ENCODE measurements around the gene CDC16. TPM values are rescaled to one million over a fixed set of nuclear protein-coding genes. Genes with fewer than 3 reads are reported as not detected.

CDC16 gene
- total and polyA plus RNA-seq, 9 of the 15 experiments (the other 6 are each of a cell fraction or from before 2014, with no cell fraction given), result 23.2 to 102 (median 51.6) TPM

GRCh38 chr13:114283576-114283975 lies 48.9 kb downstream of the CDC16 start (continued):
- TF ChIP-seq HMGXB4 (CRISPR knock-in tag; IDR thresholded peaks at IDR 0.05) (no peak), ATF1 (CRISPR knock-in tag; IDR thresholded peaks at IDR 0.05) (no peak), ATF1 (tag; IDR thresholded peaks at IDR 0.05) (no peak), CREB3 (tag; conservative IDR thresholded peaks at IDR 0.05; ENCODE audit: low read depth) (no peak), ZNF639 (CRISPR knock-in tag; conservative IDR thresholded peaks at IDR 0.05 in 1 of 2, IDR thresholded peaks at IDR 0.05 in 1 of 2) (no peak), ZNF584 (CRISPR knock-in tag; IDR thresholded peaks at IDR 0.05; ENCODE audit: low read depth) (no peak), TRIM25 (IDR thresholded peaks at IDR 0.05; ENCODE audit: borderline replicate concordance) (no peak), GATA2 (CRISPR knock-in tag; IDR thresholded peaks at IDR 0.05) (no peak), NCOA6 (IDR thresholded peaks at IDR 0.05) (no peak), CREBBP (IDR thresholded peaks at IDR 0.05; ENCODE audit: low read depth, low read length) (no peak), ID3 (CRISPR knock-in tag; IDR thresholded peaks at IDR 0.05) (no peak), ID3 (tag; IDR thresholded peaks at IDR 0.05) (0 out of 2 replicates have a peak, but pooled peaks have one; percentile 42), HDAC1 (IDR thresholded peaks at IDR 0.05) (peak in 1 of 2 experiments; percentile 52; a peak in 2 of 4 replicates), KLF6 (CRISPR knock-in tag; IDR thresholded peaks at IDR 0.05; ENCODE audit: borderline replicate concordance) (no peak), CTBP1 (IDR thresholded peaks at IDR 0.05; ENCODE audit: borderline replicate concordance) (peak; percentile 28; the same call in 1 of the 2 replicates), ESRRA (IDR thresholded peaks at IDR 0.05; ENCODE audit: borderline replicate concordance, low read depth) (no peak), JUND (IDR thresholded peaks at IDR 0.05; ENCODE audit: borderline replicate concordance, low read depth, low read length) (no peak), JUND (tag; IDR thresholded peaks at IDR 0.05; ENCODE audit: borderline replicate concordance, low read depth, low read length) (no peak), RAD21 (CRISPR knock-in tag; conservative IDR thresholded peaks at IDR 0.05 in 1 of 2, IDR thresholded peaks at IDR 0.05 in 1 of 2) (no peak), ZNF398 (CRISPR knock-in tag; IDR thresholded peaks at IDR 0.05) (no peak)
